Fibroblast of villous mesenchyme (primary cell): ENCODE data around the gene POLG. TPM values are rescaled to one million over a fixed set of nuclear protein-coding genes. Genes with fewer than 3 reads are reported as not detected.

Source experiments
- DNase-seq: peaks from one replicate; pipeline ENCODE4 v3.0.0-alpha.2; 2010; ENCODE audit warnings: low read depth
- H3K4me3 ChIP-seq: 2 replicates; pipeline ENCODE4 v1.5.1; 2011; ENCODE audit warnings: low read depth, mild to moderate bottlenecking, low read length
- total RNA-seq: library from RNA; depleted of rRNA; stranded (reverse); fragments of >200 nt; gene quantifications from 2 replicates; pipeline ENCODE4 v1.2.3, GENCODE V29; 2012
- TF ChIP-seq, protein P1 (sequence below): IDR thresholded peaks from 2 replicates; pipeline ENCODE4 v1.5.1; 2012; ENCODE audit warnings: low read depth, mild to moderate bottlenecking, low read length; ENCODE audit not compliant: insufficient read depth

POLG gene
- total RNA-seq, 1 donor = 79.5 TPM

DNA sequence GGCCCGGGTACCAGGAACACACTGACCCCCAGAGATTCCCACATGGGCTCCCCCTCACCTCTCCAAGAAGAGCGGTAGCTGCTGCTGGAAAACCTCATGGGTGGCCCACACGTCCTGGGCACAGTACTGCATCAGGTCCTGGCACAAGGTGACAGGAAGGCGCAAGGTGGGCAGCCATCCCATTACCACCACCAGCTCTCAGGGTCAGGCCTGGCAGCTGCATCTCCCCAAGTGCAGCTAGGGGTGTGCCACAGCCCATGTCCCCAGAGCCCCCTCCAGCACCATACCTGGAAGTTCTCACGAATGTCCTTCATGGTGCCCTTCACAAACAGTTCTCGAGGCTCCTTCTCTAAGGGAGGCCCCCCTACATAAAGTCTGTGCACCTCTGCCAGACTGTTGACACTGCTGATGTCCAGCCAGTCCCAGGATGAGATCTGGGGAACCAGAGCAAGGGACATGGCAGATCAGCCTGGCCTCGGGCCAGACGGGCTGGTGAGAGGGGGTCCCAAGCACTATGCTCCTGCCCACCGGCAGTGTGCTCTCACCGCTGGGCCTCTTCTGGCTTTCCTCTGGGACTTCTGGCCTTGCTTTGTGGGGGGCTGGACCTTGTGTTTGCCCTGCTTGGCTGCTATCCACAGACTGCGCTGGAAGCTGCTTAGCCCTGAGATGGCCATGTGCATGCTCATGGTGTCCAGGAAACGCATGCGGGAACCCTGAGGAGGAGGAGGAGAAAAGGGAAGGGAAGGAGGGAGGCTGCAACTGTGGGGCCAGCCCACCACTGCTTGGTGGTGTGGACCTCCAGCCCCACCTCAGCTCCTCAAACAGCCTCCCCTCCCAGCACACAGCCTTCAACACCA, 6.0 kb downstream of the POLG start:
- no peak for DNase-seq
- H3K4me3 ChIP-seq = no peak overlapping the region
- TF ChIP-seq, protein P1, sequence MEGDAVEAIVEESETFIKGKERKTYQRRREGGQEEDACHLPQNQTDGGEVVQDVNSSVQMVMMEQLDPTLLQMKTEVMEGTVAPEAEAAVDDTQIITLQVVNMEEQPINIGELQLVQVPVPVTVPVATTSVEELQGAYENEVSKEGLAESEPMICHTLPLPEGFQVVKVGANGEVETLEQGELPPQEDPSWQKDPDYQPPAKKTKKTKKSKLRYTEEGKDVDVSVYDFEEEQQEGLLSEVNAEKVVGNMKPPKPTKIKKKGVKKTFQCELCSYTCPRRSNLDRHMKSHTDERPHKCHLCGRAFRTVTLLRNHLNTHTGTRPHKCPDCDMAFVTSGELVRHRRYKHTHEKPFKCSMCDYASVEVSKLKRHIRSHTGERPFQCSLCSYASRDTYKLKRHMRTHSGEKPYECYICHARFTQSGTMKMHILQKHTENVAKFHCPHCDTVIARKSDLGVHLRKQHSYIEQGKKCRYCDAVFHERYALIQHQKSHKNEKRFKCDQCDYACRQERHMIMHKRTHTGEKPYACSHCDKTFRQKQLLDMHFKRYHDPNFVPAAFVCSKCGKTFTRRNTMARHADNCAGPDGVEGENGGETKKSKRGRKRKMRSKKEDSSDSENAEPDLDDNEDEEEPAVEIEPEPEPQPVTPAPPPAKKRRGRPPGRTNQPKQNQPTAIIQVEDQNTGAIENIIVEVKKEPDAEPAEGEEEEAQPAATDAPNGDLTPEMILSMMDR = no peak

DNA sequence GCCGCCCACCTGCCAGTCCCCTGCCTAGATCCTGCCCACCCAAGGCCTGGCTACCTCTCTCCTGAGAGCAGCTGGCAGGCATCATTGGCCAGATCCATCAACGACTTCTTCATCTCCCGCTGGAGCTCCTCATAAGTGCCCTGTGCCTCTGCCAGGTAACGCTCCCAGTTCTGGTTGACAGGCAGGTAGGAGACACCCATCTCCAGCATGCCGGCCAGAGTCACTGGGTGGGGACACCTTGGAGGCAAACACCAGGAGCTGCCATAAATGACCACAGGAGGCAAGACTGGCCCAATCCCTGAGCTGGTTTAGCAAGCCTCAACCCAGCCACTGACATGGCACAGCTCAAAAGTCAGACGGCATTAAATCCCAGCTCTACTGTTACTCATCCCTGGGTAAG, 7.5 kb downstream of the POLG start:
- no peak for DNase-seq
- TF ChIP-seq, protein P1 = no peak
- H3K4me3 ChIP-seq = no peak overlapping the region

DNA sequence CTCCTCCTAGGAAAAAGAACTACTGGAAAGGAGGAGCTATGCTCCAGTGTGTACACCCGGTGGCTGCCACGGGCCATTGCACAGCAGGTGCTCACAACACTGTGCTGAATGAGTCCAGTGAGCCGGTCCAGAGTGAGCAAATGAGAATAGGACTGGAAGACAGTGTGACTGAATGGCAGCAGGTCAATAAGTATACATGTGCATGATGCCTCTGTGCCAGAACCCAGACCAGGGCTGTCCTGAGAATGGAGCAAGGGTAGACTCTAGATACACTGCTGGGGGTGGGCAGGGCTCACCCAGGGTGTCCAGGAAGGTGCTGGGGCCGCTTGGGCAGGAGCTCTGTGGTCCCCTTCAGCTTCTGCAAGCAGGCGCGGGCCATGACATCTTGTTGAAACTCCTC, 8.3 kb downstream of the POLG start:
- TF ChIP-seq, protein P1 = no peak
- no peak for DNase-seq
- H3K4me3 ChIP-seq = no peak overlapping the region

DNA sequence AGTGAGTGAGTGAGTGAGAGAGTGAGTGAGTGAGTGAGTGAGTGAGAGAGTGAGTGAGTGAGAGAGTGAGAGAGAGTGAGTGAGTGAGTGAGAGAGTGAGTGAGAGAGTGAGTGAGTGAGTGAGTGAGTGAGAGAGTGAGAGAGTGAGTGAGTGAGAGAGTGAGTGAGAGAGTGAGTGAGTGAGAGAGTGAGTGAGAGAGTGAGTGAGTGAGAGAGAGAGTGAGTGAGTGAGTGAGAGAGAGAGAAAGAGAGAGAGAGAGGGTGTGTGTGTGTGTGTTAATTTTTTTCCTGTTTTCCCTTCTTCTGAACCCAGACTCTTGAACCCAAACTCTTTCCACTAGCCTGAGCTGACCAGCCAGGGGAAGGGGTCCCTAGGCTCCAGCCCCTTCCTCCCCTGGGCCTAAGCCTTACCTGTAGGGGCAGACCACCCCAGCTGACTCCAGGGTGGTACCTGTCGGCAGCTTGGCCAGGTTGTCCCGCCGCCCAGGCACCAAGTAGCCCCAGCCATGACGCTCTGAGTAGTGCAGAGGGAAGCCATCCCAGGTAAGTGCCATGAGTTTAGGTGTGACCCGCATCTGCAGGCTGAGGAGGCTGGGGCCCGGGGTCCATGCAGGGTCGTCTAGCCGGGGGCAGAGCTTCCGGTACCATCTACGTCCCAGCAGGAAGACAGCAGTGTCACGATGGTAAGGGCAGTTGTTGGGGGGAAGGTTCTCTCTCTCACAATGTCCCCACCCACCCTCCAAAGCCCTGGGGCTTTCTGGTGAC, 9.4 kb downstream of the POLG start:
- no peak overlapping the region for H3K4me3 ChIP-seq
- TF ChIP-seq, protein P1 = no peak
- DNase-seq = no peak

DNA sequence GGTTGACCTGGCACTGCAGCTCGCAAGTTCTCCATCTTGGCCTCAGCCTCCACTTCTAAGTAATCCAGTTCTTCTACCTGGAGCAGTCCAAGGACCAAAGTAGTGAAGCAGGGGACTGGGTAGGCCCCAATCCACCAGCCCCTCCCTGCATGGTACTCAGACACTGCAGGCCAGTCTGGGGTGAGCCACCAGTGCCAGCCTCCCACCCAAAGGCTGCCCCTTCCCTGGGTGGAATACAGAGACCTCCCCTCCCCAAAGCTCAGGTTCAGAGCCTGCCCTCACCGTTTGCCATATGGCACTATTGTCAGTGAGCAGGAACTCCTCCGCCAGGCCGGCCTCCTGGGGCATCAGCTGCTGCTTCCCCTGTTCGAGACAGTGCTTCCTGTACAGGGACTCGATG, 10.8 kb downstream of the POLG start:
- TF ChIP-seq, protein P1 = no peak
- no peak overlapping the region for H3K4me3 ChIP-seq
- DNase-seq = no peak

DNA sequence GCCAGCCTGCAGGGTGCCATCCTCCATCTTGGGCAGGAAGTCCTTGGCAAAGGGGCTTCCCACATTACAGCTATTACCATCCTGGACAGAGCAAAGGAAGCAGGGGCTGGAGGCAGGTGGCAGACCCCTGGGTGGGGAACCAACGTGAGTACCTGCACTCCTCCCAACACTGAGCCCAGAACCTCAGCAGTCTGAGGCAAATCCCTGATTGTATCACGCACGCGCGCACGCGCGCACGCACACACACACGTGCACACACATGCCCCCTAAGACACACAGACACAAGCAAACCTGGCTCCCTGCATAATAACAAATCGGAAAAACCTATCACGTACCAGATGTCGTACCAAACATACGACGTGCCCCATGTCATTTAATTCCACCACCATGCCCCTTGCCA, 11.8 kb downstream of the POLG start:
- TF ChIP-seq, protein P1 = no peak
- DNase-seq = no peak
- no peak overlapping the region for H3K4me3 ChIP-seq
